Activated CD4-positive, CD25-positive, alpha-beta regulatory T cell treated with anti-CD3 and anti-CD28 coated beads, Interleukin-2, amount 50 U/mL, for 16 hours (primary cell): ENCODE results near the gene CALB2.
"Not testable (repeated sequence)": the region's sequence is repeated elsewhere in the genome, so short reads cannot be mapped to it uniquely, and the experiment has no call there.

Source experiments
- DNase-seq: peaks from one replicate; pipeline ENCODE4 v3.0.0-alpha.2; 2020; ENCODE audit warnings: low read depth, low spot score

Gene CALB2

DNA sequence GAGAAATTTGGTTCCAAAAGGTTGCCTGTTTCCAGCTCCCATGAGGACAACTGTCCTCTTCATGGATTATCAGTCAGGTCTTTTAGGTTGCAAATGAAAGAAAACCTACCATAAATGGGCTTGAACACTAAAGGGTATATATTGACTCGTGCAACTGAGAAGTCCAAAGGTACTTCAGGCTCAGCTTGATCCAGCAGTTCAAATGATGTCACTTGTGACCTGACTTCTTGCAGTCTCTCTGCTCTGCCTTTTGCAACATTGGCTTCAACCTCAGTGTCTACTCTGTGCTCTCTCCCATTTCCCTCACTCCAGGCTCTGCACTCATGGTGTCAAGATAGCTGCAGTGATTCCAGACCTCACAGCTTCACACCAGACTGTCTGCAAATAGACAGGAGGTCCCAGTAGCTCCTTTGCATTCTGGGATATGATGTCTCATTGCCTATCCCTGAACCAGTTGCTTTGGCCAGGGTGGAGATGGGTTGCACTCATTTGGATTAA, 5.5 kb upstream of the CALB2 start:
- DNase-seq = no peak

- DNase-seq = no peak
These were observed 4.8 kb upstream of the CALB2 start for GRCh38 chr16:71353736-71354135.

GRCh38 chr16:71354156-71354555, 4.4 kb upstream of the CALB2 start:
- DNase-seq = no peak

GRCh38 chr16:71356051-71356740, 2.3 kb upstream of the CALB2 start:
- no peak for DNase-seq

- DNase-seq = not testable (repeated sequence)
These were observed 1.6 kb upstream of the CALB2 start for GRCh38 chr16:71356936-71357335.

DNA sequence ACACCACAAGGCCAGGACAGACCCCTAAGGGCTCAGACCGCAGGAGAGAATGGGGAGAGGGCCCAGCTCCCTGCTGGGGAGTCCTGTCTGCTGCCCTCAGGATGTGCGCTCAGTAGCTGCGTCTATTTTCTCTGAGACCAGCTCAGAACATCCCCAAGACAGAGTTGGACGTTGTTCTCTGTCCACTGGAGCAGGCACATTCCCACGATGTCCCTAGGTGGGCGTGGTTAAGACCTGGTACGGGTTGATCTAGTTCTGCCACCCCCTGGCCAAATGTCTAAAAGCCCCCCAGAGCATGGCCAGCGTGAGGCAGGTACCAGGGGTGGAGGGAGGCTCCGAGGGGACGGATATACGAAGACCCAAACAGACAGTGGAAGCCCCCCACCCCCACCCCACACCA, 842 bp upstream of the CALB2 start:
- DNase-seq = no peak

- no peak for DNase-seq
These were observed 908 bp downstream of the CALB2 start for GRCh38 chr16:71359431-71359830.

GRCh38 chr16:71360378-71360777, 1.9 kb downstream of the CALB2 start:
- DNase-seq = no peak

DNA sequence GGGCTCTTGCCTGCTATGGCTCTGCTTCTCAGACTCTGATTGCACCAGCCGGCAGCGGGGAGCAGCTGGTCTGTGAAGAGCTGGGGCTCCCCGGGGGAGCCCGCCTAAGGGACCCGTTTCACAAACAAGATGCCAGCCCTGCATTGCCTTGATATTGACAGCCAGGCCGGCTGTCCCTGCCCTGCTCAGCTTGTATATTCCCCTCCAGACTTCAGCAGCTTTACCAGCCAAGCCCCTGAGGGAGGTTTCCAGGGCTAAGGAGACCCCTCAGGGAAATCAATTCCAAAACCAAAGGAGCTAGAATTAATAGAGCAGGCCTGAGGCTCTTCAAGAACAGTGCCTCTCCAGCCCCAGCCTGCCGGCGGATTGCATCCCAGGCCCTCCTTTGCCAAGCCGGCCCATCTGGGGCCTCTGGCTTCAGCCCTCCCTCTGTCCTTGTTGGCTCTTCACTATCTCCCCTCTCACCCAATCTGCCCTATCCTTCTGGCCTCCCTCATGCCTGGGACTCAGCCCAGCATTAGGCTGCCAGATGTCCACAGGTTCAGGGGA, 5.7 kb downstream of the CALB2 start:
- DNase-seq = no peak

- no peak for DNase-seq
These were observed 6.5 kb downstream of the CALB2 start for GRCh38 chr16:71365021-71365420.

- DNase-seq = no peak
These were observed 8.9 kb downstream of the CALB2 start for GRCh38 chr16:71367241-71367976.

DNA sequence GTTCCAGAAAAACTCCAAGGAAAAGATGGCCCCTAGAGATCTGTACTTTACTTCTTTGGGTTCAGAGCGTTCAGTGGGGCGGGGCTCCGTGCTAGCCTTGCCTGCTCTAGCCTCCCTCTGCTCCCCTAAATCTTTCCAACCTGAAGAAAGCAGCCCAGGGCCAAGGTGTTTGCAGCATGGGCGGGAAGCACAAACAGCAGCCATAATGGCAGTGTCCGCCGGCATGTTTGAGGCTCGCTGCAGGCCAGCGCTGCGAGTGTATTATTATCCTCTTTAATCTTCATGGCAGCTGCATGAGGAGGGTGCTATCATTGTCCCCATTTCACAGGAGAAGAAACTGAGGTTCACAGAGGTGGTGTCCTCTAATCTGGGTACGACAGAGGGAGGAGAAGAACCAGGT, 10.4 kb downstream of the CALB2 start:
- no peak for DNase-seq

GRCh38 chr16:71369494-71369893, 11.0 kb downstream of the CALB2 start:
- DNase-seq = no peak

- DNase-seq = no peak
These were observed 12.7 kb downstream of the CALB2 start for GRCh38 chr16:71371237-71371636.

GRCh38 chr16:71373073-71373472, 14.6 kb downstream of the CALB2 start:
- no peak for DNase-seq

DNA sequence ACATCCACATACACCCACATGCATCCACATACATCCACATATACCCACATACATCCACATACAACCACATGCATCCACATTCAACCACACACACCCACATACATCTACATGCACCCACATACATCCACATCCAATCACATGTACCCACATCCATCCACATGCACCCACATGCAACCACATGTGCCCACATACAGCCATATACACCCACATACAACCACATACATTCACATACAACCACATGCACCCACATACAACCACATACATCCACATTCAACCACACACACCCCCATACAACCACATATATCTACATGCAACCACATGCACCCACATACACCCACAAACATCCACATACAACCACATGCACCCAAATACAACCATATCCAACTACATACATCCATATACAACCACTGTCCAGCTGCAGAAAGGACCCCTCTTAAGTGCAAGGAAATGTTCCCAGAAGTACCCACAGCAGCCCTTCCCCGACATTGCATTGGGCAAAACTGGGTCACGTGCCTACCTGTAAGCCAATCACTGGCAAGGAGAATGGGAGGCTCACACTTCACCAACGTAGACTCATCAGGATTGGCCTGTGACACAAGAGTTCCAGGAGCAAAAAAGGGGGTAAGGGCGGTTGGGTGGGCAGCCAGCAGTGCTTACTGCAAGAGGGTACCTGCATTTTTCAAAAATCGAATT, 18.1 kb downstream of the CALB2 start:
- DNase-seq = no peak

DNA sequence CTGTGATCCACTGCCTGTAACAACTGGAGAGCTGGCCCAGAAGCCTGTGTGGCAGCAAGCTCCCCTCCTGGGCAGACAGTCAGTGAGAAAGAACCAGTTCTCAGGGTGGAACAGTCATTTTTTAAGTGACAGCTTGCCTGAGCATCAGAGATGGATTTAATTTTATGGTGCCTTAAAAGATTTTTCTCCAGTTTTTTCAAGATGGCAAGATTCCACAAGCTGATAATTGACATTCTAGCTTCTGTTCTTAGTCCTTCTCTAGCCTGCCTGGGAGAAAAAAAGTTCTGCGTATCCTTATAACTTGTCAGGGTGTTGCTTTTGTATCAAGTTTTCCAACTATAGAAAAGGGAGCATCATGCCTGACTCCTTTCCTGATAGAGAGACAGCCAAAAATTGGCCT, 21.2 kb downstream of the CALB2 start:
- no peak for DNase-seq

GRCh38 chr16:71380831-71381230, 22.3 kb downstream of the CALB2 start:
- no peak for DNase-seq

GRCh38 chr16:71383054-71383773, 24.7 kb downstream of the CALB2 start:
- no peak for DNase-seq

GRCh38 chr16:71384073-71384724, 25.7 kb downstream of the CALB2 start:
- DNase-seq = no peak
